HG02885 (cell line): ENCODE data around the gene DHX30.

Experiments used
- ATAC-seq: cut with Tn5 transposase; IDR thresholded peaks from one replicate; pipeline ENCODE4 v1.9.1; 2021; ENCODE audit warnings: mild to moderate bottlenecking; ENCODE audit not compliant: unreplicated experiment, poor library complexity

Gene DHX30

GRCh38 chr3:47850564-47851410 lies 47.8 kb downstream of the DHX30 start:
- no peak for ATAC-seq

DNA sequence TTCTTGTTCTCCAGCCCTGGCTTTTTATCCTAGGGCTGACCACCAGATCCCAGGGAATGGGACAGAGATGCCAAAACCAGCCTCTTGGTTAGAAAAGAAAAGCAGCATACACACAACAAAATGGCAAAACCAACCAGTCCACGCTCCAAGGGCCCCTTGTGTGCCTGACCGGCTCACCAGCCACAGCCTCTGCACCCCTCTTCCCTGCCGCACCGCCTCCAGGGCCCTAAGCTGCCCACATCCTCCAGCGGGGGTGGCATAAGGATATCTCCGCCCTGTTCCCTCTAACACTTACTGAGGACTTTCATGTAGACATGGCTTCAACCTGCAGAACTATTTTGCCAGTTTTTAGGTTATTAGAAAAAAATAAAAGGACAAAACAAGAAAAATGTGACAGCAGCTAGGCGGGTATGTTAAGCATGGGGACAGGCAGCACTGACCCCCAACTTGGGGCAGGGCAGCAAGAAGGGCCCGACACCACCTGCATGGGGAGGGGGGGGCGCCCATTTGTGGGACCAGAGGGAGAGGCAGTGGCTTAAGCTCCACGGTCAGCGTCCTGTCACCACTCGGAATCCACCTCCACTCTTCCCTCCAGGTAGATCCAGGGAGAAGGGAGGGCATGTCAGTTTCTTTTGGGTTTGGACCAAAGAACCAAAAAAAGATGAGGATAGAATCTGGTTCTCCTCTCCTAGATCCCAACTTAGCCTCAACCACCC lies 49.1 kb downstream of the DHX30 start:
- no peak for ATAC-seq

DNA sequence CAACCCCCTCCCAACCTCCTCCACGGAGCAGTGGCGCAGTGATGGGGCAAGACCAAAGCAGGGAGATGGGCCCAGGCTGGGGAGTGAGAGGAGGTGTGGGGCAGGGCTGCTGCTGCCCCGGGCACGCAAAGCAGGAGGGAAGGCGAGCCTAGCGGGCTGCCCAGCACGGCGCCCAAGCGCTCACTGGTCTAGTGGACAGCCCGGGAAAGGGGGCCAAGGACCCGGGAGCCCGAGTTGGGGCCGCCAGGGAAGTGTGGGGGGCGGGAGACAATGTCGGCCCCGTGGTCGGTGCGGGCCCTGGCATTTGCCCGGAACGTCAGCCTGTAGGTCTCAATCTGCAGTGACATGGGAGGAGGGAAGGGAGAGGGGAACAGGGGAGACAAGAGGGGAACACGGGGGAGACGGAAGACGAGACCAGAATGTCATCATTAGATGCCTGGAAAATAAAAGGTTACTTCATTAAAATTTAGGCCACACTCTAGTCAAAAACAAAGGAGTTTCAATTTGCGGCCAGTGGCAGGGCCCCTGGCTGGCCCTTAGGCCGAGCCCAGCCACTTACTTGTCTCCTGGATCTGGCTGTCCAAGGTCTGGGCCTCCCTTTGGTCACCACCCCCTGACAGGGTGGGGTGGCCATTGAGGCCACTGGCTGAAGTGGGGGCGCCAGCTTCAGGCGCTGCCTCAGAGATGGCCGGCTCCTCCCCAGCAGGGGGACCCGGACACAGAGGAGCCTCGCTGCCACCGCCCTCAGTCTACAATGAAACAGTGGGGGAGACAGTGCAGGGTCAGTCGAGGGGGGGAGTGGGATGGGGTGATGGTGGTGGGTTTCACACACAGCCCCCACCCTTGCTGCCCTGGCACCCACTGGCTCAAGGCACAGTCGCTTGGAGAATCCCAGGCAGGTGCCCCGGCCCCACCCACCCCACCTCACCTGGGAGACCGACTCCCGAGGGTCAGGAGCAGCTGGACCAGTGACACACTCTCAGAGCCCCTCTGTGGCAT lies 50.0 kb downstream of the DHX30 start:
- ATAC-seq: no peak

- ATAC-seq: no peak
These were observed 51.3 kb downstream of the DHX30 start for GRCh38 chr3:47854267-47854666.

- ATAC-seq: no peak
These were observed 52.0 kb downstream of the DHX30 start for GRCh38 chr3:47854720-47855455.

DNA sequence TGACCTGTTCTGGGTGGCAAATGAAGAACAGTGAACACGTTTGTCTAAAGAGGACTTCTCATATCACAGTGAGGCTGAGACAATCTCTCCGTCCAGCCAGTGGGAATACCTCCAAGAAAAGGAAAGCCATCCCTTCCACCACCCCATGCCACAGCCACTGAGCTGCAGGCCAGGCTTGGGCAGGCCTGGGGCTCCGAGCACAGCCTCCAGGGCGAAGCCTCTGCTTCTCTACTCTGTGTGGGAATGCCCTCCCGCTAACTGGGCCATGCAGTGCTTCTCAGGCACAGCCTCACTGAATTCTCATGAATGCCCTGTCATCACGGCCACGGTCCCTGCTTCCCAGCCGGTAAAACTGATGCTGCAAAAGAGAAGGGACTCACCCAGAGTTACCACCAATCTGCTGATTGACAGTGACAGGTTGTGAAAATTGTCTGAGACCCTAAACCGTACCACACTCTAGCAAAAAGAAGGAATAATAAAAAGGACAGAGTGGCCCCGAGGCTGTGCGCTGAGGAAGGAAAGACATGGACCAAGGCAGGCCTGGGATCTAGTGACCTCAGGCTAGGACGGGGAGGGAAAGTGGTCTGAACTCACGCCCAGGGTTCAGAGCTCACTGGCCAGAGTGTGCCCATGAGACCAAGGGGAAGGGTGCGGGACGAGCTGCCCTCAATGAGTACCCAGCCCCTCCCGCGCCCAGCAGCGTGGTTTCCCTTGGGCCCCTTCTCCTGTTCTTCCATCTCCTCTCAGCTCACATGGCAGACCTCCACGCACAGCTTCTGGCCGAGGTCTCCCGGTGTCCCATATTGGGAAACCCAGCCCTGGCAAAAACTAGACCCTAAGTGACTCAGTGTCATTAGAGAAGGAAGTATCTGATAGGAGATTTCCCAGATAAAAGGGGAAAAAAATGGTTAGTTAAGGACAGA lies 52.8 kb downstream of the DHX30 start:
- ATAC-seq: no peak

GRCh38 chr3:47856669-47857068 lies 53.7 kb downstream of the DHX30 start:
- no peak for ATAC-seq

GRCh38 chr3:47857151-47857550 lies 54.2 kb downstream of the DHX30 start:
- no peak for ATAC-seq

- no peak for ATAC-seq
These were observed 57.1 kb downstream of the DHX30 start for GRCh38 chr3:47859956-47860605.

- no peak for ATAC-seq
These were observed 60.6 kb downstream of the DHX30 start for GRCh38 chr3:47863391-47864128.

- ATAC-seq: no peak
These were observed 62.3 kb downstream of the DHX30 start for GRCh38 chr3:47865192-47865591.

DNA sequence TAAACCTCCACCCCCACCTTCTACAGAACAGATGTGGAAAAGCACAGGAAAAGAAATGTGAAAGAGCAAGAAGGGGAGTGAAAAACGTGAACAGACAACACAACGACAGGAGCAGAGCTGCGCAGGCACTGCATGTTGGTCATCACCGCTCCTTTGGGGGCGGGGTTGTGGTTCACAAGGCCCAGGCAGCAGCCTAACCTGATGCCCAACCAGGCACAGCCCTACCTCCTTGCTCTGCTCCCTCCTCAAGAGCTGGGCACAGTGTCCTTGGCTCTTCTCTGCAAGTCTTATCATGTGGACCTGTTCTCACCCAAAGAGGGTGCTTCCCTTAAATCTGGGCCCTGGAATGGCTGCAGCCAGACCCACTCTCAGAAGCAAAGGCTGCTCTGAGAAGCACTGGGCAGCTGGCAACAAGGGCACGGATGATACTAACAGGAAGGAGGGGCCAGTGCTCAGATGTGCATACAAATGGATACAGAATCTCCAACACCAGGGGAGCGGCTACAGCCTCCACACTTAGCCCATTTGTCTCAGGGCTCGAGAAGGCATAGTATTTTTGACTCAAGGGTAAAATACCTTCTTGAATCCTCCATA lies 64.6 kb downstream of the DHX30 start:
- ATAC-seq: no peak

DNA sequence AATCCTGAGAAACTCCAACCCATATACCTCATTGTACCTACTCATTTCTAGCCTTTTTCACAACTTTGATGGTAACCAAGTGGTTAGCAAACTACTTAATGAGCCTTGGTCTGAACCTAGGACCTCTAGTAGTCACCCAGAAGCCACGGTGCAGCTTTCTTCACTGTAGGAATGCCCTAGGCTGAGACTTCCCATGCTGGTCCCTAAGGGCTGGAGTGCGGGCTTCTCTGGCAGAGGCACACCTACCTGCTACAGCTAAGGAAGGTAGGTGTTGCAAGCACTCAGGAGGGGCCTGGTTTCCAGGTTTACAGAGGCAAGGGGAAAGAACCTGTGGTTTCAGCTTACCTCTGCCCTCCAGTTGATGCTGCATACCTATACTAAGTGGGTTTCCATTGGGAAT lies 65.4 kb downstream of the DHX30 start:
- ATAC-seq: no peak

DNA sequence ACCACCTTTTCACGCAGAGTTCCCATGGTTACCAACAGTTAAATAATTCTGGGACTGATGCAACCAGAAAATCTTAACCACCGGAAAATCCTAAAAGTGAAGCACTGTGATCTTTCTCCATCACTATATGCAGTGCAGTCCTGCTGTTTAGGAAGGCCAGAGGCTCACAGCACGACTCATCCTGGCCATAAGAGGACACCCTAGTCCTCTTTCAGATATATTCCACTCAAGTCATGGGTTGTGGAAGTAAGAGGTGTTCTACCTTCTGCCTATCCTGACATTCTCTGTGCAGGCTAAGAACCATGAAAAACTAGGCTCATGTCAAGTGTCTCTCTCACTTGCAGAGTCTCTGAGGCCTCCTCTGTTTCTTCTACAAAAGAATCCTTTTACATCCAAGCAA lies 67.2 kb downstream of the DHX30 start:
- no peak for ATAC-seq

DNA sequence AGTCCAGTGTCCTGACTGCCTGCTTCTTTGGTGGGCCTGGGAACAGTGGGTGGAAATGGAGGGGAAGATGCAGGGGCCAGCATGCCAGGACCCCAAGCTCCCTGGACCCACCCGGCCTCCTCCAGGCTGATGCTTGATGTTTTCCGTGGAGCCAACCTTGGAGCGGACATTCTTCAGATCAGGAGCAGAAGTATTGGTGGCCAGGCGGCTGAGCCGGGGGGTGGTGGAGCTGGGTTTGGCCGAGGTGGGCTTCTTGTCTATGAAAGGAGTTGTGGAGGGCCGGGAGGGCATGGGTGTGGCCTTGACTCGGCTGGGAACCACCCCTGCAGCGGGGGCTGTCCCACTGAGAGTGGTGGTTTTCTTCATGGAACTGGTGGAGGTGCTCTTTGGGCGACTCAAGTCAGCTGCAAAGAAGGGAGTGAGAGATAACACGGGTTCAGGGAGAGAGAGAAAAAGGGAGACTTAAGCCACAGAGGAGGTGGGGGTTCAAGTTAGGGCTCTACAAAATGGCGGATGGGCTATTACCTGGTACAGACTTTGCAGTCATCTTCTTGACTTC lies 67.8 kb downstream of the DHX30 start:
- no peak for ATAC-seq

GRCh38 chr3:47871389-47871788 lies 68.5 kb downstream of the DHX30 start:
- ATAC-seq: no peak

GRCh38 chr3:47872916-47873315 lies 70.0 kb downstream of the DHX30 start:
- ATAC-seq: no peak
